GM18868 (cell line): Measurements from ENCODE around the gene TRAM2.

Source experiments
- ATAC-seq: cut with Tn5 transposase; IDR thresholded peaks from one replicate; pipeline ENCODE4 v1.9.1; 2021; ENCODE audit warnings: mild to moderate bottlenecking, moderate library complexity; ENCODE audit not compliant: unreplicated experiment

The TRAM2 gene

GRCh38 chr6:52533491-52533890 lies 43.4 kb downstream of the TRAM2 start:
- no peak for ATAC-seq

- no peak for ATAC-seq
Observed at GRCh38 chr6:52532457-52532856, 44.4 kb downstream of the TRAM2 start.

- ATAC-seq = no peak
Observed at GRCh38 chr6:52531834-52532233, 45.0 kb downstream of the TRAM2 start.

- ATAC-seq = no peak
Observed at GRCh38 chr6:52531396-52531795, 45.5 kb downstream of the TRAM2 start.

GRCh38 chr6:52530351-52530750 lies 46.5 kb downstream of the TRAM2 start:
- ATAC-seq = no peak

- no peak for ATAC-seq
Observed at GRCh38 chr6:52529311-52529710, 47.5 kb downstream of the TRAM2 start.

GRCh38 chr6:52527436-52527835 lies 49.4 kb downstream of the TRAM2 start:
- ATAC-seq = no peak

- no peak for ATAC-seq
Observed at GRCh38 chr6:52526634-52527033, 50.2 kb downstream of the TRAM2 start.

- ATAC-seq = no peak
Observed at GRCh38 chr6:52524918-52525317, 51.9 kb downstream of the TRAM2 start.

- ATAC-seq = no peak
Observed at GRCh38 chr6:52523378-52524142, 53.3 kb downstream of the TRAM2 start.

- ATAC-seq = no peak
Observed at GRCh38 chr6:52522655-52523054, 54.2 kb downstream of the TRAM2 start.

- no peak for ATAC-seq
Observed at GRCh38 chr6:52522151-52522626, 54.7 kb downstream of the TRAM2 start.

- ATAC-seq = no peak
Observed at GRCh38 chr6:52519618-52520017, 57.2 kb downstream of the TRAM2 start.

- ATAC-seq = no peak
Observed at GRCh38 chr6:52518279-52518945, 58.4 kb downstream of the TRAM2 start.

GRCh38 chr6:52517502-52518278 lies 59.2 kb downstream of the TRAM2 start:
- peak; percentile 99 for ATAC-seq

GRCh38 chr6:52516943-52517342 lies 59.9 kb downstream of the TRAM2 start:
- no peak for ATAC-seq

GRCh38 chr6:52516269-52516668 lies 60.6 kb downstream of the TRAM2 start:
- no peak for ATAC-seq

- no peak for ATAC-seq
Observed at GRCh38 chr6:52515219-52515960, 61.5 kb downstream of the TRAM2 start.

GRCh38 chr6:52514514-52514913 lies 62.3 kb downstream of the TRAM2 start:
- ATAC-seq = no peak

- no peak for ATAC-seq
Observed at GRCh38 chr6:52513896-52514295, 63.0 kb downstream of the TRAM2 start.

GRCh38 chr6:52513464-52513863 lies 63.4 kb downstream of the TRAM2 start:
- ATAC-seq = no peak
